AG10803 (cell line): ENCODE results near the gene COX5B.
A peak's percentile ranks its signal among the peaks of the same experiment; 100 is the strongest.
"Not testable (repeated sequence)": the region's sequence is repeated elsewhere in the genome, so short reads cannot be mapped to it uniquely, and the experiment has no call there.

ENCODE experiments used
- DNase-seq: peaks from one replicate; pipeline ENCODE4 v3.0.0; 2010; ENCODE audit warnings: low read depth
- H3K4me3 ChIP-seq: 2 replicates; pipeline ENCODE4 v1.5.1; 2011; ENCODE audit warnings: mild to moderate bottlenecking, low read length, control low read depth
- TF ChIP-seq, protein P1 (sequence below): conservative IDR thresholded peaks from 2 replicates; pipeline ENCODE4 v1.5.1; 2011; ENCODE audit warnings: mild to moderate bottlenecking, low read length, control low read depth, inconsistent platforms

COX5B gene

DNA sequence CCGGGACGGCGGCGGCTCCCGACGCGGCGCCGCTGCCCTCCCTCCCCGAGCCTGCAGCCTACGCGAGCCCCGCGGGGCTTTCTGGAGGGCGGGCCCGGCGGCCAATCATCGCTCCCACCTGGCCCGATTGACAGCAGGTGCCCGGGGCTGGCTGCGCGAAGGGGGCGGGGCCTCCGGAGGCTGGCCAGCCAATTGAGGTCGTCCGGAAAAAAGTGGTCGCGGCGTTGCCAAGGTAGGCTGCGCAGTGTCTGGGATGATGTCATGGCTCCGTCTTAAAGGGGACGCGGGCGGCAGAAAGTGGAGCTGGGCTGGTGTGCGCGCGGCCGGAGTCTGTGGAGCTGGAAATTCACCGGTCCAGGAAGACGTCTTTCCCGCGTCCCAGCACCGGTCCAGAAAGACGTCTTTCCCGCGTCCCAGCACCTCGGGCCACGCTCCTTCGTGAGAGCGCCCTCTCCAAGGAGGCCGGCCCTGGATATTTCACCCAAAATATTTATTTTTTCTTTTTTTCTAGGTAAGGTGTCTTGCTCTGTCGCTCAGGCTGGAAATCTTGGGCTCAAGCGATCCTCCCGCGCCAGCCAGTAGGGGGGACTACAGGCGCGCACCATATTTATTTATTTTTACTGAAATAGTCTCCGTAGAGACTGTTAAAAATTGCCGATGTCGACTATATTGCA lies 18.2 kb downstream of the COX5B start, which contains the start of gene ACTR1B:
ACTR1B (minus strand) TSS at position 83 of the 674 bp plus-strand sequence. CDS start 154 bp downstream, outside the sequence.
- TF ChIP-seq, protein P1, sequence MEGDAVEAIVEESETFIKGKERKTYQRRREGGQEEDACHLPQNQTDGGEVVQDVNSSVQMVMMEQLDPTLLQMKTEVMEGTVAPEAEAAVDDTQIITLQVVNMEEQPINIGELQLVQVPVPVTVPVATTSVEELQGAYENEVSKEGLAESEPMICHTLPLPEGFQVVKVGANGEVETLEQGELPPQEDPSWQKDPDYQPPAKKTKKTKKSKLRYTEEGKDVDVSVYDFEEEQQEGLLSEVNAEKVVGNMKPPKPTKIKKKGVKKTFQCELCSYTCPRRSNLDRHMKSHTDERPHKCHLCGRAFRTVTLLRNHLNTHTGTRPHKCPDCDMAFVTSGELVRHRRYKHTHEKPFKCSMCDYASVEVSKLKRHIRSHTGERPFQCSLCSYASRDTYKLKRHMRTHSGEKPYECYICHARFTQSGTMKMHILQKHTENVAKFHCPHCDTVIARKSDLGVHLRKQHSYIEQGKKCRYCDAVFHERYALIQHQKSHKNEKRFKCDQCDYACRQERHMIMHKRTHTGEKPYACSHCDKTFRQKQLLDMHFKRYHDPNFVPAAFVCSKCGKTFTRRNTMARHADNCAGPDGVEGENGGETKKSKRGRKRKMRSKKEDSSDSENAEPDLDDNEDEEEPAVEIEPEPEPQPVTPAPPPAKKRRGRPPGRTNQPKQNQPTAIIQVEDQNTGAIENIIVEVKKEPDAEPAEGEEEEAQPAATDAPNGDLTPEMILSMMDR = peak; percentile 59
- DNase-seq = peak; percentile 97
- peak within 1 kb of the TSS; percentile 78 for H3K4me3 ChIP-seq

DNA sequence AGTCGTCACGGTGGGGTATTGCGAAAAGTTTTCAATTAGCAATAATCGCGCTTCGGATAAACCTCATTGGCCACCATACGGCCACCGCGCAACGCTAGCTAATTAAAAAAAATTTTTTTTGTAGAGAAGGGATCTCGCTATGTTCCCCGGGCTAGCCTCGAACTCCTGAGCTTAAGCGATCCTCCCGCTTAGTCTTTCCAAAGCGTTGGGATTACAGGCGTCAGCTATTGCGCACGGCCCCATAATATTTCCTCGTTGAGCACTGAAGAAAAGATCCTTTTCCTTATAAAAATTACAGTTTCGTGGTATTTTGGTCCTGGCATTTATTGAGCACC lies 18.7 kb downstream of the COX5B start:
- DNase-seq = no peak
- TF ChIP-seq, protein P1 = no peak
- peak overlapping the region; percentile 78 for H3K4me3 ChIP-seq

DNA sequence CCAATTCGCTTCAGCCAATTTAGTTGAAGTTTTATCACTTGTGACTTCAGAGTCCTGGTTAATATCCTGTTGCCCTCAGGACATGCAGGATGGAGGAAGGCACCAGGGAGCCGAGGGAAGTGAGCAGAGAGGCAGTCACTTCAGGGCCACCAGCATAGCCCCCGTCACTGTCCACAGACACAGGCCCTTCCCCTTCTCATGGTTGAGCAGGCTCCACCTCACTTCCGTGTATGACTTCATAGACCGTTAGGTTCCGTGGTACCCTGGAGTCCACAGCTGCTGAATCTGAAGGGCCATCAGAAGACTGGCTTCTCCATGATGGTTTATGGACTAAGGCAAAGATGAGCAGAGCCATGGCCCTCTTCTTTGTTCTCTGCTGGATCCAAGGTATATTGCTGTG lies 23.6 kb downstream of the COX5B start, which contains the start of gene C2orf92:
C2orf92 (plus strand) TSS at position 266 of the 400 bp plus-strand sequence; CDS start at position 342, 76 bp downstream.
- H3K4me3 ChIP-seq = no peak within 1 kb of the TSS
- TF ChIP-seq, protein P1 = no peak
- no peak for DNase-seq

DNA sequence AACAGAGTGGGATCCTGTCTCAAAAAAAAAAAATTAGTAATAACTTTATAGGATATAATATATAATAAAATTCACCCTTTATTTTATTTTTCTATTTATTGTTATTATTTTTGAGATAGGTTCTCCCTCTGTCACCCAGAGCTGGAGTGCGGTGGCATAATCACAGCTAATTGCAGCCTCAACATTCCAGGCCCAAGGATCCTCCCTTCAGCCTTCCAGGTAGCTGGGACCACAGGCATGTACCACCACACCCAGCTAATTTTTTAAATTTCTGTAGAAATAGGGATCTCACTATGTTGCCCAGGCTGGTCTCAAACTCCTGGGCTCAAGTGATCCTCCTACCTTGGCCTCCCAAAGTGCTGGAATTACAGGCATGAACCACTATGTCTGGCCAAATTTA lies 24.6 kb downstream of the COX5B start:
- TF ChIP-seq, protein P1 = no peak
- no peak overlapping the region for H3K4me3 ChIP-seq
- no peak for DNase-seq

DNA sequence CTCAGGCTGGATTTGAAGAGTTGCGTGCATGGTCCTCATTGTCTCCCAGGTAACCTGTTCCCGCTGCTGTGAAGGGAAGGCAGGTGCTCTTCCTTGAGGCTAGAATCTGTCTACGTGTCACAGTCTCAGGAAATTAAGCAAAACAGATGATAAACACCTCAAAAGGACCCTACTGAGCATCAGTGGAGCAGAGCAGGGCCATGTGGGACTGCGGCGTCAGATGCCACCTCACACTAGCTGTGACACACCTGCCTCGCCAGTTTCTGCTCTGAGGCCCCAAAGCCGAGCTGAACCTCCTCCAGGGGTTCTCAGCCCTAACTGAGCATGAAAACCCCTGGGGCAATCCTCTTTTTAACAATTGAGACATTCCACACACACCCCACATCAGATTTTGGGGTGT lies 25.7 kb downstream of the COX5B start:
- TF ChIP-seq, protein P1 = no peak
- DNase-seq = no peak
- H3K4me3 ChIP-seq = no peak overlapping the region

DNA sequence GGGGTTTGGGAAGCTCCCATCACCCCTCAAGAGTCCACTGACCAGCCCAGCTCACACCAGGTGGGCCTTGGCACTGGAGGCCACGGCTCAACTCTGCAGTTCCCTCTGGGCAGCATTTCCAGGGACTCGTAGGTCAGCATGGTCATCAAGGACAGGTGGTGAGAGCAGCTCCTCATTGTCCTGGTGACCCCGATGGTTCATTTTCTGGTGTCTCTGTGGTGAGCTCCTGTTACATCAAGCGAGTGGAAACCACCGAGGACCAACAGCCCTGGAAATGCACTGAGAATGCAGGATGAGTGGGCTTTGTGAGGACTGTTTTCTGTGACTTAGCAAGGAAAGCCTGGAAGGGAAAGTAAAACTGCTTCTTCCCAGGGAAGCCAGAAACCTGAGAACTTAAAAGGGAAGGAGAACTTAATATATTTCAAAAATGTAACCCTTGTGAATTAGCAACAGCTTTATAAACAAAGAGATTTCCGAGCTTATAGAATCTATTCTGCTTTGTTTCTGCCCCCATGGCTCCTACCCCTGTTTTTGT lies 26.8 kb downstream of the COX5B start:
- DNase-seq, H3K4me3 ChIP-seq: not testable (repeated sequence)

DNA sequence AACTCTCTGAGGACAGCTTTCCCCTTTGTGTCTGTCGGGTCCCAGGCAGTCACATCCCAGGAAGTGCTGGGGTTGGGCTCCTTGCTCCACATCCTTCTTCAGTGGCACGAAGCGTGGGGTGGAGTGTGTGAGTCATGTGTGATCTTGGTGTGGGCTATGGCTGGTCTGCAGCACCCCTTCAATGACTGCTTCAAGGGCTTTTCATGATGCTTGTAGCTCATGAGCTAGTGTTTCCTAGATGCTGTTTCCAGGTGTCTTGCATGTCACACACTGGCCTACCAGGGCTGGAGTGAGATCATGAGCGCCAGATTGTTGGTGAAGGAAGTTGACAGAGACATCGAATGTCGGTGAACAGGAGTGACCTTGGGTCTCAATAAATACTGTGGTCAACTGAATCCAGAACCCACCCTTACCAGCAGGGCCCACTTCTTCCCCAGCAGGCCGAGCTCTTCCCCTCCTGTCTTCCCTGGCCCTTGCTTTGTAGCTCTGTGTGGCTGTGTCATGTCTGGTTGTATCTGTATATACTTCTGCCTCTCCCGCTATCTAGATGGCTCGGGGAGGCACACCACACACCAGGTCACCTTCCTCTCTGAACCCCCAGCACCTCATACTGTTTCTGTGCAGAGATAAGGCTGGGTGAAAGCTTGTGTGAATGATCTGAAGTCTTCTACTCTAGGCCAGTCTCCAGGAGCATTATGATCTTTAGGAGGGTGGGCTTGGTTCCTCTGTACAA lies 27.5 kb downstream of the COX5B start:
- TF ChIP-seq, protein P1 = no peak
- DNase-seq = no peak
- H3K4me3 ChIP-seq = no peak overlapping the region
